Measurements from ENCODE around the gene CALML5.

The CALML5 gene

GRCh38 chr10:5470062-5470751 lies 29.2 kb downstream of the CALML5 start:
- no peak for DNase-seq (ENCODE audit: low read depth)
- TF ChIP-seq, protein P1, sequence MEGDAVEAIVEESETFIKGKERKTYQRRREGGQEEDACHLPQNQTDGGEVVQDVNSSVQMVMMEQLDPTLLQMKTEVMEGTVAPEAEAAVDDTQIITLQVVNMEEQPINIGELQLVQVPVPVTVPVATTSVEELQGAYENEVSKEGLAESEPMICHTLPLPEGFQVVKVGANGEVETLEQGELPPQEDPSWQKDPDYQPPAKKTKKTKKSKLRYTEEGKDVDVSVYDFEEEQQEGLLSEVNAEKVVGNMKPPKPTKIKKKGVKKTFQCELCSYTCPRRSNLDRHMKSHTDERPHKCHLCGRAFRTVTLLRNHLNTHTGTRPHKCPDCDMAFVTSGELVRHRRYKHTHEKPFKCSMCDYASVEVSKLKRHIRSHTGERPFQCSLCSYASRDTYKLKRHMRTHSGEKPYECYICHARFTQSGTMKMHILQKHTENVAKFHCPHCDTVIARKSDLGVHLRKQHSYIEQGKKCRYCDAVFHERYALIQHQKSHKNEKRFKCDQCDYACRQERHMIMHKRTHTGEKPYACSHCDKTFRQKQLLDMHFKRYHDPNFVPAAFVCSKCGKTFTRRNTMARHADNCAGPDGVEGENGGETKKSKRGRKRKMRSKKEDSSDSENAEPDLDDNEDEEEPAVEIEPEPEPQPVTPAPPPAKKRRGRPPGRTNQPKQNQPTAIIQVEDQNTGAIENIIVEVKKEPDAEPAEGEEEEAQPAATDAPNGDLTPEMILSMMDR (conservative IDR thresholded peaks at IDR 0.05; ENCODE audit: low read depth, low read length), result no peak
- no peak overlapping the region for H3K4me3 ChIP-seq (ENCODE audit: low read depth, low read length)

GRCh38 chr10:5469353-5470061 lies 29.9 kb downstream of the CALML5 start:
- no peak for DNase-seq (ENCODE audit: low read depth)
- no peak overlapping the region for H3K4me3 ChIP-seq (ENCODE audit: low read depth, low read length)

GRCh38 chr10:5468262-5469106 lies 30.9 kb downstream of the CALML5 start:
- H3K4me3 ChIP-seq (ENCODE audit: low read depth, low read length), result no peak overlapping the region
- TF ChIP-seq, protein P1 (conservative IDR thresholded peaks at IDR 0.05; ENCODE audit: low read depth, low read length), result no peak
- no peak for DNase-seq (ENCODE audit: low read depth)

More at GRCh38 chr10:5469353-5470061, 29.9 kb downstream of the CALML5 start:
- TF ChIP-seq, protein P1 (conservative IDR thresholded peaks at IDR 0.05; ENCODE audit: low read depth, low read length), result no peak

DNA sequence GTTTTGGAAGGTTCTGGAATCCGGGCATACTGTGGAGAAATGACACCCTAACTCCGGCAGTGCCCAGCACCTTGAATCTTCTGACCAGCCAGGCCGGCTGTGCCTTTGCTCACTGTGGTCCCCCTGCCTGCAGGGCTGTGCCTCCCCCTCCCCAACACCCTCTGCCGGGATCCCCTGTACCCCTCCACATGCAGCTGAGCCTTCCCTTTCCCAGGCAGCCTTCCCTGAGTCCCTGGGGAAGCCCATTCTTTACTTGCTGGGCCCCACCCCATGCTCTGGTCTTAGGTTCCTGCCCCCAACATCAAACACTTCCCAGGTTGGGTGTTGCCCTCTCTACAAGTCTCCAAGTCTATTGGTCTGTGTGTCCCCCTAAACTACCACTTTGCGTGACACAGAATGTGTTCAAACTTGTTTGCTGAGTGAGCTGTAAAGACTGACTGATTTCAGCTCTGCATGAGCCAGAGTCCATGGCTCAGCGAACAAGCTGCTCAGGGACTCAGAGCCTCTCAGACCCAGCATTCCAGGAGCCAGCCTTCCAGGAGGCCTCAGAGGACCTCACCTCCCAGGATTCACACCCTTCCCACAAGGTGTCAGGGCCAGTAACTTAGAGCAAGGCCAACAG lies 31.6 kb downstream of the CALML5 start:
- TF ChIP-seq, protein P1 (conservative IDR thresholded peaks at IDR 0.05; ENCODE audit: low read depth, low read length), result no peak
- no peak overlapping the region for H3K4me3 ChIP-seq (ENCODE audit: low read depth, low read length)
- no peak for DNase-seq (ENCODE audit: low read depth)

GRCh38 chr10:5467207-5467535 lies 32.2 kb downstream of the CALML5 start:
- DNase-seq (ENCODE audit: low read depth), result no peak
- TF ChIP-seq, protein P1 (conservative IDR thresholded peaks at IDR 0.05; ENCODE audit: low read depth, low read length), result no peak

DNA sequence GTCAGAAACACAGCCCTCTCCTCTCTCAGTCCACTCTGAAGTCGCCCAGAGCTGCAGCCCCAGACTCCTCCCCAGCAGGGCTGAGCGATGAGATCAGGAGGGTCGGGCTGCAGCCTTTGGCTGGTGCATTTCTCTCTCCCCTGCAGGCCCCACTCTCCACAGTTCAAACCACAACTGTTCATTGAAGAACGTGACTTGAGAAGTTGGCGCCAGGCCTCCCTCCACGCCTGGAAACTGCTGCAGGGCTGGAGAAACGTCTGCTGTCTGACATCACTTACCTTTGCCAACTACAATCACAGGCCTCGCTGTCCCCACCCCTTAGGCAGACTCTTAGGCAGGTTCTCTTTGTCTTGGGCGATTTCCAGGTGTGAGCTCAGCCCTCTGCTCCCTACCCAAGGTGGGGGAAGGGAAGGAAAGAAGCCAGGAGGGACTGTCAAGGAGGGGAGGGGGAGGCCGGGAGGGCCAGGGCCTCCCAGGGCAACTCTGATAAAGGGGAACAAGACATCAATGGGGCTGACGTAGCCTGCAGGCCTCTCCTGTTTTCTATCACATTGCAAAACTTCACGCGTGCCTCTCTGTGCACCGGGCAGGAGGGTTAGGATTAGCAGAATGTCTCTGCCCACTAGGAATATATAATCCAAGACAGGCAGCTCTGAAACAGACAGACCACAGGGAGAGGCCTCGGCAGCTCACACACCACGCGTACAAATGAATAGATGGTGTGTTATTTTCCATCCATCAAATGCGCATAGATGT lies 32.7 kb downstream of the CALML5 start:
- DNase-seq (ENCODE audit: low read depth), result peak; percentile 88
- no peak overlapping the region for H3K4me3 ChIP-seq (ENCODE audit: low read depth, low read length)
- TF ChIP-seq, protein P1 (conservative IDR thresholded peaks at IDR 0.05; ENCODE audit: low read depth, low read length), result no peak

More at GRCh38 chr10:5467207-5467535, 32.2 kb downstream of the CALML5 start:
- no peak overlapping the region for H3K4me3 ChIP-seq (ENCODE audit: low read depth, low read length)
